ENCODE results near the gene OTOG. TPM values are rescaled to one million over a fixed set of nuclear protein-coding genes. Genes with fewer than 3 reads are reported as not detected.

Gene OTOG
- total RNA-seq, 1 experiment from 2014 or later: not detected

DNA sequence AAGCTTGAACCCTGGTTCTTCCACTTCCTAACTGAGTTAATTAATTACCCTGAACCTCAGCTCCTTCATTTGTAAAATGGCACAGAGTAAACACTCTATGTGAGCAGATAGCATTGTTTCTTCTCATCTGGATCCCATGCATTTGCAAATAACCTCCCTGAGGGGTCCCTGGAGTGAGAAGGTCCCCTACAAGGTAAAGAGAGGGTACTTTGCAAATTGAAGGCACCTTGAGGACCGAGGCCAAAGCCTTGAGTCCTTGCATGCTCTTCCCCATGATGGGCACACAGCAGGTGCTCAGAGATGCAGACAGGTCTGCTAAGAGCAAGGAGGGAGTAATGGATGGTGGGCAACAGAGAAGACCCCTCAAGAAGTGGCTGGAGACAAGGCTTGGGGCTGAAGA, 33.2 kb downstream of the OTOG start:
- peaks cover 41% of the 10 kb centered on the region for H3K27me3 ChIP-seq (ENCODE audit: insufficient read depth, low read depth)
- BruUV-seq (replicated peaks): no TSS peak

DNA sequence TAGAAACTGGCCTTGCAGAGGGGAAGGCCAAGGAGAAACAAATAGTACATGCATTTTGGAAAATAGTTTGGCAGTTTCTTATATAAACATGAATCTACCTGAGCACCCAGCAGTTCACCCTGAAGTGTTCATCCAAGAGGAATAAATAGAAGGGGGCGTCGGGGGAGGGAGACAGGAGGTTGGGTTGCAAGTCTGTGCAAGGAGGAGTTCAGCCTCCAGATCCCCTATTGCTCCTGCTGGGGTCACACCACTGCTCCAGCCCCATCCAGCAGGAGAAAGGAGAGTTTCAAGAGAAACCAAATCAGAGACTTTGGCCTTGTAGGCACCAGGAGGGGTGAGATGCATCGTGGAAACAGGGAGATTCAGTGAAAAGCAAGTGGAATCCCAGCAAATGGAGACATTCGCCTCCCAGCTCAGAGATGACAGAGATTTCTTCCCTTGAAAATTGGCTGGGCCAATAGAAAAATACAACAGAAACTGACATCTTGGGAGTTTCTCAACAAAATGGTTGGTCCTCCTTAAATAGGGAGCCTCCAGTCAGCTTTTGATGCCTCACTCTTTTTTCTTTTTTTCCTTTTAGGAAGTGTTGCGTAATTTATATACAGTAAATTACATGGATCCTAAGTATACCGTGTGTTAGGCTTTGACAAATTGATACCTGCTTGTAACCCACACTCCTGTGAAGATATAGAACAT, 34.1 kb downstream of the OTOG start:
- Histone ChIP-seq H3K4me2 (no peak overlapping the region), H2AFZ (no peak overlapping the region), H3K27me3 (ENCODE audit: insufficient read depth, low read depth) (peaks cover 49% of the 10 kb centered on the region), H3K27ac (no peak overlapping the region), H3K79me2 (ENCODE audit: low read depth) (no peaks in the 10 kb centered on the region), H3K4me3 (no peak overlapping the region), H3K9me2 (ENCODE audit: insufficient read depth) (no peaks in the 10 kb centered on the region), H3K9me3 (ENCODE audit: insufficient read depth, low read depth) (no peaks in the 10 kb centered on the region), H3K36me3 (ENCODE audit: low read depth) (no peaks in the 10 kb centered on the region), H4K20me1 (ENCODE audit: insufficient read depth) (no peaks in the 10 kb centered on the region), H3F3A (ENCODE audit: insufficient read depth, low read depth) (no peaks in the 10 kb centered on the region), H3K4me1 (replicated peaks; ENCODE audit: insufficient read depth) (no peaks in the 10 kb centered on the region)
- TF ChIP-seq, protein P1, sequence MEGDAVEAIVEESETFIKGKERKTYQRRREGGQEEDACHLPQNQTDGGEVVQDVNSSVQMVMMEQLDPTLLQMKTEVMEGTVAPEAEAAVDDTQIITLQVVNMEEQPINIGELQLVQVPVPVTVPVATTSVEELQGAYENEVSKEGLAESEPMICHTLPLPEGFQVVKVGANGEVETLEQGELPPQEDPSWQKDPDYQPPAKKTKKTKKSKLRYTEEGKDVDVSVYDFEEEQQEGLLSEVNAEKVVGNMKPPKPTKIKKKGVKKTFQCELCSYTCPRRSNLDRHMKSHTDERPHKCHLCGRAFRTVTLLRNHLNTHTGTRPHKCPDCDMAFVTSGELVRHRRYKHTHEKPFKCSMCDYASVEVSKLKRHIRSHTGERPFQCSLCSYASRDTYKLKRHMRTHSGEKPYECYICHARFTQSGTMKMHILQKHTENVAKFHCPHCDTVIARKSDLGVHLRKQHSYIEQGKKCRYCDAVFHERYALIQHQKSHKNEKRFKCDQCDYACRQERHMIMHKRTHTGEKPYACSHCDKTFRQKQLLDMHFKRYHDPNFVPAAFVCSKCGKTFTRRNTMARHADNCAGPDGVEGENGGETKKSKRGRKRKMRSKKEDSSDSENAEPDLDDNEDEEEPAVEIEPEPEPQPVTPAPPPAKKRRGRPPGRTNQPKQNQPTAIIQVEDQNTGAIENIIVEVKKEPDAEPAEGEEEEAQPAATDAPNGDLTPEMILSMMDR (conservative IDR thresholded peaks at IDR 0.05): no peak
- no peak for TF ChIP-seq EZH2 (IDR thresholded peaks at IDR 0.05; ENCODE audit: low read depth)
- DNase-seq: no peak
- ChIA-PET CTCF (no interaction called here), POLR2A (ENCODE audit: unreplicated experiment) (no interaction called here)
- intact Hi-C loops (cut with micrococcal nuclease; ENCODE audit: unreplicated experiment): no loop called here
- no TSS peak for BruUV-seq (replicated peaks)

More for the DNA sequence above, 33.2 kb downstream of the OTOG start:
- H3K4me2 ChIP-seq: no peak overlapping the region
- no peaks in the 10 kb centered on the region for H3F3A ChIP-seq (ENCODE audit: insufficient read depth, low read depth)
- intact Hi-C loops (cut with micrococcal nuclease; ENCODE audit: unreplicated experiment): no loop called here
- no peaks in the 10 kb centered on the region for H3K9me3 ChIP-seq (ENCODE audit: insufficient read depth, low read depth)
- H3K4me3 ChIP-seq: no peak overlapping the region
- no peaks in the 10 kb centered on the region for H4K20me1 ChIP-seq (ENCODE audit: insufficient read depth)
- H3K4me1 ChIP-seq (replicated peaks; ENCODE audit: insufficient read depth): no peaks in the 10 kb centered on the region
- H3K79me2 ChIP-seq (ENCODE audit: low read depth): no peaks in the 10 kb centered on the region
- no peak for TF ChIP-seq EZH2 (IDR thresholded peaks at IDR 0.05; ENCODE audit: low read depth)
- TF ChIP-seq, protein P1 (conservative IDR thresholded peaks at IDR 0.05): no peak
- no peak for DNase-seq
- no peak overlapping the region for H3K27ac ChIP-seq
- no peak overlapping the region for H2AFZ ChIP-seq
- POLR2A ChIA-PET (ENCODE audit: unreplicated experiment): no interaction called here
- CTCF ChIA-PET: no interaction called here
- H3K36me3 ChIP-seq (ENCODE audit: low read depth): no peaks in the 10 kb centered on the region
- no peaks in the 10 kb centered on the region for H3K9me2 ChIP-seq (ENCODE audit: insufficient read depth)

GRCh38 chr11:17581732-17582053, 34.6 kb downstream of the OTOG start:
- H3K4me2 ChIP-seq: no peak overlapping the region
- TF ChIP-seq EZH2 (IDR thresholded peaks at IDR 0.05; ENCODE audit: low read depth): no peak
- TF ChIP-seq, protein P1 (conservative IDR thresholded peaks at IDR 0.05): no peak
- no peaks in the 10 kb centered on the region for H3F3A ChIP-seq (ENCODE audit: insufficient read depth, low read depth)
- peaks cover 52% of the 10 kb centered on the region for H3K27me3 ChIP-seq (ENCODE audit: insufficient read depth, low read depth)
- no peaks in the 10 kb centered on the region for H4K20me1 ChIP-seq (ENCODE audit: insufficient read depth)
- H2AFZ ChIP-seq: no peak overlapping the region
- BruUV-seq (replicated peaks): no TSS peak
- H3K36me3 ChIP-seq (ENCODE audit: low read depth): no peaks in the 10 kb centered on the region
- no peaks in the 10 kb centered on the region for H3K79me2 ChIP-seq (ENCODE audit: low read depth)
- ChIA-PET CTCF (no interaction called here), POLR2A (ENCODE audit: unreplicated experiment) (no interaction called here)
- intact Hi-C loops (cut with micrococcal nuclease; ENCODE audit: unreplicated experiment): no loop called here
- H3K9me3 ChIP-seq (ENCODE audit: insufficient read depth, low read depth): no peaks in the 10 kb centered on the region
- no peaks in the 10 kb centered on the region for H3K4me1 ChIP-seq (replicated peaks; ENCODE audit: insufficient read depth)
- no peaks in the 10 kb centered on the region for H3K9me2 ChIP-seq (ENCODE audit: insufficient read depth)
- H3K27ac ChIP-seq: no peak overlapping the region
- no peak for DNase-seq
- no peak overlapping the region for H3K4me3 ChIP-seq
